Keratinocyte (primary cell): ENCODE data around the gene ID3. TPM values are rescaled to one million over a fixed set of nuclear protein-coding genes. Genes with fewer than 3 reads are reported as not detected.

ENCODE experiments used
- DNase-seq: peaks from one replicate; pipeline ENCODE4 v3.0.0-alpha.2; 2011; ENCODE audit warnings: low read depth, missing footprints, low spot score
- FAIRE-seq: peaks from 2 replicates; lab custom pipeline; 2011; peaks lifted over from hg19 to GRCh38; lab: Jason Lieb, UNC
- H2AFZ ChIP-seq: 2 replicates; pipeline ENCODE4 v1.6.0; 2012; ENCODE audit warnings: low read length, control low read depth, inconsistent platforms; ENCODE audit not compliant: control insufficient read depth
- H3K27ac ChIP-seq: 2 replicates; pipeline ENCODE4 v1.5.1; 2011; ENCODE audit warnings: low read length; ENCODE audit not compliant: control insufficient read depth, insufficient read depth
- H3K27me3 ChIP-seq: 3 replicates; pipeline ENCODE4 v1.6.0; 2011; ENCODE audit warnings: low read length; ENCODE audit not compliant: control insufficient read depth, insufficient read depth; ENCODE audit errors: extremely low read depth
- H3K36me3 ChIP-seq, 2 experiments: 2 replicates in 1 of 2; 3 replicates in 1 of 2; pipeline ENCODE4 v1.5.1; 2011; ENCODE audit warnings: low read length in 2 of 2, mild to moderate bottlenecking in 1 of 2; ENCODE audit not compliant: control insufficient read depth in 2 of 2, insufficient read depth in 2 of 2; ENCODE audit errors: extremely low read depth in 1 of 2
- H3K4me1 ChIP-seq: 3 replicates; pipeline ENCODE4 v1.5.1; 2011; ENCODE audit warnings: low read length; ENCODE audit not compliant: control insufficient read depth, insufficient read depth; ENCODE audit errors: extremely low read depth
- H3K4me2 ChIP-seq: 3 replicates; pipeline ENCODE4 v1.6.0; 2011; ENCODE audit warnings: low read depth, low read length; ENCODE audit not compliant: control insufficient read depth, insufficient read depth; ENCODE audit errors: extremely low read depth
- H3K4me3 ChIP-seq, 3 experiments: fragments of 200-600 bp in 1 of 3; sonication (generic) in 1 of 3; 2 replicates in 2 of 3; 3 replicates in 1 of 3; pipeline ENCODE4 v1.5.1; 2011 to 2016; ENCODE audit warnings: low read length in 3 of 3, mild to moderate bottlenecking in 3 of 3, control low read depth in 2 of 3, inconsistent platforms in 1 of 3, low read depth in 1 of 3, mixed read lengths in 1 of 3, mixed run types in 1 of 3, moderate library complexity in 1 of 3; ENCODE audit not compliant: control insufficient read depth in 2 of 3, insufficient read depth in 2 of 3; ENCODE audit errors: extremely low read depth in 1 of 3
- H3K79me2 ChIP-seq: 2 replicates; pipeline ENCODE4 v1.6.0; 2012; ENCODE audit warnings: low read length; ENCODE audit not compliant: control insufficient read depth, insufficient read depth
- H3K9ac ChIP-seq: 3 replicates; pipeline ENCODE4 v1.6.0; 2011; ENCODE audit warnings: low read length; ENCODE audit not compliant: control insufficient read depth, insufficient read depth; ENCODE audit errors: extremely low read depth
- H3K9me1 ChIP-seq: 3 replicates; pipeline ENCODE4 v1.6.0; 2011; ENCODE audit warnings: low read length; ENCODE audit not compliant: control insufficient read depth, insufficient read depth; ENCODE audit errors: extremely low read depth
- H3K9me3 ChIP-seq: 2 replicates; pipeline ENCODE4 v1.5.1; 2012; ENCODE audit warnings: low read depth, low read length; ENCODE audit not compliant: control insufficient read depth
- H4K20me1 ChIP-seq: 3 replicates; pipeline ENCODE4 v1.6.0; 2011; ENCODE audit warnings: low read length; ENCODE audit not compliant: control insufficient read depth, insufficient read depth; ENCODE audit errors: extremely low read depth
- CTCF ChIP-seq, 3 experiments: IDR thresholded peaks in 1 of 3; conservative IDR thresholded peaks in 1 of 3; optimal IDR thresholded peaks in 1 of 3; 2 replicates in 2 of 3; 3 replicates in 1 of 3; pipeline versions ENCODE3 to v1.5.1; 2011; ENCODE audit warnings: low read length in 3 of 3, mild to moderate bottlenecking in 3 of 3, moderate library complexity in 2 of 3, control low read depth in 1 of 3, inconsistent platforms in 1 of 3; ENCODE audit not compliant: insufficient read depth in 2 of 3; ENCODE audit errors: extremely low read depth in 1 of 3
- EZH2 ChIP-seq: IDR thresholded peaks from one replicate; pipeline ENCODE4 v1.6.1; 2012; ENCODE audit warnings: inconsistent platforms, mild to moderate bottlenecking, low read length, moderate library complexity
- dilution Hi-C: fragments of 300-500 bp; cut with MboI; formaldehyde crosslinking; loops from one replicate; pipeline ENCODE4 v1.7.0; 2020; ENCODE audit warnings: low sequenced_read_pairs; ENCODE audit not compliant: extremely low pct_ligation_motif_present
- polyA plus RNA-seq, 5 experiments: library from polyadenylated mRNA; depleted of rRNA in 3 of 5; stranded (reverse) in 3 of 5; stranded (forward) in 1 of 5; unstranded in 1 of 5; fragments of >200 nt; gene quantifications; 1 replicate in 1 of 5; 2 replicates in 3 of 5; 3 replicates in 1 of 5; pipeline versions ENCODE4 v1.2.1 to v1.2.3, GENCODE V29; 2011 to 2012; ENCODE audit warnings: missing spikeins in 2 of 5, low read depth in 1 of 5, low replicate concordance in 1 of 5

ID3 gene
- polyA plus RNA-seq, 1 donor (not counting 4 experiments of a cell fraction or from before 2014, with no cell fraction given), result 38.0 TPM

GRCh38 chr1:23527900-23528249 is 31.4 kb downstream of the ID3 start:
- Histone ChIP-seq H3K9me3 (no peaks in the 10 kb centered on the region), H3K27me3 (peaks cover 15% of the 10 kb centered on the region), H3K4me1 (peaks cover 30% of the 10 kb centered on the region), H3K4me3 (no peak overlapping the region), H3K4me2 (peak overlapping the region; percentile 78), H3K9ac (no peak overlapping the region), H3K79me2 (no peaks in the 10 kb centered on the region), H3K9me1 (peaks cover 2% of the 10 kb centered on the region), H3K36me3 (no peaks in the 10 kb centered on the region), H4K20me1 (no peaks in the 10 kb centered on the region), H2AFZ (peak overlapping the region; percentile 51), H3K27ac (no peak overlapping the region)
- DNase-seq (no peak), FAIRE-seq (no peak)
- dilution Hi-C loops, result no loop called here
- TF ChIP-seq CTCF (optimal IDR thresholded peaks at IDR 0.05 in 1 of 3, IDR thresholded peaks at IDR 0.05 in 1 of 3, conservative IDR thresholded peaks at IDR 0.05 in 1 of 3; ENCODE audit: extremely low read depth in 1 of 3, insufficient read depth in 2 of 3, low read length in 3 of 3) (peak in 2 of 3 experiments; percentile 24 to 37), EZH2 (no peak)

- DNase-seq (no peak), FAIRE-seq (no peak)
- no peak for TF ChIP-seq EZH2
- TF ChIP-seq CTCF (optimal IDR thresholded peaks at IDR 0.05 in 1 of 3, IDR thresholded peaks at IDR 0.05 in 1 of 3, conservative IDR thresholded peaks at IDR 0.05 in 1 of 3; ENCODE audit: extremely low read depth in 1 of 3, insufficient read depth in 2 of 3, low read length in 3 of 3), result no peak
- Histone ChIP-seq H4K20me1 (no peaks in the 10 kb centered on the region), H3K4me2 (no peak overlapping the region), H3K36me3 (no peaks in the 10 kb centered on the region), H3K9me1 (peaks cover 2% of the 10 kb centered on the region), H2AFZ (no peak overlapping the region), H3K9ac (no peak overlapping the region), H3K27ac (no peak overlapping the region), H3K9me3 (no peaks in the 10 kb centered on the region), H3K27me3 (peaks cover 15% of the 10 kb centered on the region), H3K79me2 (no peaks in the 10 kb centered on the region), H3K4me3 (no peak overlapping the region), H3K4me1 (peaks cover 30% of the 10 kb centered on the region)
- dilution Hi-C loops, result no loop called here
These were observed 31.9 kb downstream of the ID3 start for GRCh38 chr1:23527366-23527765.
